Heart left ventricle (tissue), 13 donors: Measurements from ENCODE around the gene ADAMTS12.

Experiments
- CTCF ChIP-seq, 12 donors: fragments of 200-600 bp; sonication (generic) in 4 of 12; IDR thresholded peaks; one replicate each; pipeline versions ENCODE4 v1.5.0 to v1.8.0; 2018 to 2022; ENCODE audit warnings: antibody characterized with exemption in 12 of 12, mild to moderate bottlenecking in 5 of 12
- POLR2A ChIP-seq, 2 donors: fragments of 450-650 bp; IDR thresholded peaks; one replicate each; pipeline ENCODE4 v1.6.1; 2017; ENCODE audit warnings: antibody characterized with exemption in 2 of 2, mild to moderate bottlenecking in 2 of 2, moderate library complexity in 2 of 2
- donor health status: ischemic (EF 13 %, LVEDD 7.1; RV severe dilation, severe dysfunction).
- donor health status: DM: no; HTN: yes; CAD: no.
- donor health status: DM: no; HTN: no; CAD: no.
- donor health status: ischemic (EF 25% LVEDD 6.9; RV normal size, moderate dysfunction).
- donor health status: ischemic (EF 25% LVEDD 5.7; RV mildly dilated, moderate dysfunction).
- donor health status: ischemic (EF 35%, LVEDD 5.7; RV mildly dilated, moderate dysfunction).
- donor health status: nonischemic (EF 11% LVEDD 7.7; RV severe dilation, severe dysfunction).
- donor health status: DM: yes; HTN: yes; CAD: no.
- donor health status: PGD.
- donor health status: ischemic (EF 29% LVEDD 5.4; RV normal size, mild dysfunction).
- donor health status: nonischemic (EF 23%, LVEDD 6.1; RV moderate dilation, normal function).

- TF ChIP-seq CTCF (IDR thresholded peaks at IDR 0.05) (no peak), POLR2A (IDR thresholded peaks at IDR 0.05) (no peak)
Observed at GRCh38 chr5:33840927-33841547, 50.8 kb downstream of the ADAMTS12 start.
